Measurements from ENCODE around the gene SLC5A12. TPM values are rescaled to one million over a fixed set of nuclear protein-coding genes. Genes with fewer than 3 reads are reported as not detected.
"Not testable (repeated sequence)": the region's sequence is repeated elsewhere in the genome, so short reads cannot be mapped to it uniquely, and the experiment has no call there.

The SLC5A12 gene
- total RNA-seq, 1 donor, result 0.43 TPM

DNA sequence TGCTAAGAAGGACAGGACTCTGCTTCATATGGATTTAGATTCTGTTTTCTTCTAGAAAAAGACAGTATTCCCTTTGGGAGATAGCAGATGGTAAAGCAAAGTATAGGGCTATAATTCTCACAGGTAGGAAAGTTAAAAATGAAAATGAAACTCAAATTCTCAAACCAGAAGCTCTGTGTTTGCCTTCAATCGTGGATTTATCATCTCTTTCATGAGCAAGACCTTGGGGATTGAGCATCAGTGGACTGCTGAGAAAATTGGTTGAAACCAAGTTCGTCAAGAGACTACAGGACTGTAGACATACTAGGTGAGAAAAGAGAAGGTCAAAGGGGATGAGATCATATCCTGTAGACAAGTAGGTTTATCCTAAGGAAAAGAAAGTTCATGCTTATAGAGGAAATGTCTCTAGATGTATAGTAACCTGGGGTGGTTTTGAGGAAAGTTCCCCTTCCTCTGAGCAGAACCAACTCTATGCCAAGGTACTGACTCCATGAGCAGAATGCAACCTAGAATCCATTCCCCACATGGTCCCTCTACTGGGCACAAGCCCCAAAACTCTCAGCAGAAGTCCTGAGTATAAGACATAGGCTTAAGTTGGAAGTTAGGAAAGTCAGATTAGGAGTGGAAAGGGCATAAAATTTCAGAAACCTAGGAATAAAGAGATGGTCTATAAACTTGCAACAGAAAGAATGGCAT, 46.5 kb downstream of the SLC5A12 start:
- TF ChIP-seq, protein P1, sequence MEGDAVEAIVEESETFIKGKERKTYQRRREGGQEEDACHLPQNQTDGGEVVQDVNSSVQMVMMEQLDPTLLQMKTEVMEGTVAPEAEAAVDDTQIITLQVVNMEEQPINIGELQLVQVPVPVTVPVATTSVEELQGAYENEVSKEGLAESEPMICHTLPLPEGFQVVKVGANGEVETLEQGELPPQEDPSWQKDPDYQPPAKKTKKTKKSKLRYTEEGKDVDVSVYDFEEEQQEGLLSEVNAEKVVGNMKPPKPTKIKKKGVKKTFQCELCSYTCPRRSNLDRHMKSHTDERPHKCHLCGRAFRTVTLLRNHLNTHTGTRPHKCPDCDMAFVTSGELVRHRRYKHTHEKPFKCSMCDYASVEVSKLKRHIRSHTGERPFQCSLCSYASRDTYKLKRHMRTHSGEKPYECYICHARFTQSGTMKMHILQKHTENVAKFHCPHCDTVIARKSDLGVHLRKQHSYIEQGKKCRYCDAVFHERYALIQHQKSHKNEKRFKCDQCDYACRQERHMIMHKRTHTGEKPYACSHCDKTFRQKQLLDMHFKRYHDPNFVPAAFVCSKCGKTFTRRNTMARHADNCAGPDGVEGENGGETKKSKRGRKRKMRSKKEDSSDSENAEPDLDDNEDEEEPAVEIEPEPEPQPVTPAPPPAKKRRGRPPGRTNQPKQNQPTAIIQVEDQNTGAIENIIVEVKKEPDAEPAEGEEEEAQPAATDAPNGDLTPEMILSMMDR (IDR thresholded peaks at IDR 0.05; ENCODE audit: insufficient read depth, low read depth, low read length), result no peak
- no peak overlapping the region for H3K4me3 ChIP-seq (ENCODE audit: low read depth, low read length)
- DNase-seq (ENCODE audit: low read depth), result no peak

DNA sequence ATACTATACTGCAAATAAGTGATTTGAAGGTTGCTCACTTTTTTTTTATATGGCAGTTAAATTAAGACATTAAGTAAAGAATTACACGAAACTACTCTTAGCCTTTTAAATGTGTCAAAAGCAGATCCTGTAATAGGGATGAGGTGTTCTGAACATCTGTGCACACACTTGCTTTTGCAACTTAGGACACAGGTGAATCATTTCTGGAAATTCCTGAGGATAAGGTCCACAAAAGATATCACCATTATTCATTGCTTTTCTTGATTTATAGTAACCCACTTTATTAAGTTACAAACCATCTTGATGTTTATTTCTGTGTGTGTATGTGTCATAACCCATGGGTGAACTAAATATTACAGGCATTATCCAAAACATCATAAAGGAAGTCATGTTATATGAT, 55.9 kb downstream of the SLC5A12 start:
- TF ChIP-seq, protein P1 (IDR thresholded peaks at IDR 0.05; ENCODE audit: insufficient read depth, low read depth, low read length), result no peak
- no peak for DNase-seq (ENCODE audit: low read depth)
- no peak overlapping the region for H3K4me3 ChIP-seq (ENCODE audit: low read depth, low read length)

DNA sequence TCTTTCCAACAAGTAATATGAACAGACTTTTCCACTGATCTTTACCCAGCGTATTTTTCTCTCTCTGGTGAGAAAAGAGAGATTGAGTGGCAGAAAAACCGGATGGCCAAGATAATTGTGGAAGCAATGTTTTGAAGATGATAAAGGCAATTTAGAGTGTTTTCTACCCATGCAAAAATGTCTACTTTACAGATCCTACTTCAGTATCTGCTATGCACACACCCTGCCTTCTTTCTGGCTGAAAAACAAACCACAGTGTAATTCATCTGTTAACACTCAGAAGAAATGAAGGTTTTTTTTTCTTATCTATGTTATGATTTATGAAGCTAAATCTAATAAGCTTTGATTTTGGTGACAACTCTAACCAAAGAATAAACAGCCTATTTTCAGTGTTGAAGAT, 56.8 kb downstream of the SLC5A12 start:
- no peak overlapping the region for H3K4me3 ChIP-seq (ENCODE audit: low read depth, low read length)
- no peak for DNase-seq (ENCODE audit: low read depth)
- TF ChIP-seq, protein P1 (IDR thresholded peaks at IDR 0.05; ENCODE audit: insufficient read depth, low read depth, low read length), result no peak

DNA sequence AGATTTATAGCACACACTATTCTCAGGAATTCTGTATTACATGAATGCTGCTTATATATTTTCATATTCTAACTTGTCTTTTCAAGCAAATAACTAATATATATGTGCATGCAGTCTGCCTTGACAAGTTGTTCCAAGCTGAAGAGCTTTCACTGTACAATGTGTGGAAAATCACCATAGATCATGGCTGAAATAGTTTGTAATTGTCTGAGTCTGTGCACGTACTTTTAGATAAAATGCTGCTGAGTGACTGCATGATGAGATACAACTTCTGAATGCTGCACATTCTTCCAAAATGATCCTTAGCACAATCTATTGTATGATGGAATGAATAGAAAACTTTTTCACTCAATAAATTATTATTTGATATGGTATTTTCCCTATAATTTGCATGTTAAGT, 58.9 kb downstream of the SLC5A12 start:
- no peak overlapping the region for H3K4me3 ChIP-seq (ENCODE audit: low read depth, low read length)
- no peak for DNase-seq (ENCODE audit: low read depth)
- TF ChIP-seq, protein P1 (IDR thresholded peaks at IDR 0.05; ENCODE audit: insufficient read depth, low read depth, low read length), result no peak

DNA sequence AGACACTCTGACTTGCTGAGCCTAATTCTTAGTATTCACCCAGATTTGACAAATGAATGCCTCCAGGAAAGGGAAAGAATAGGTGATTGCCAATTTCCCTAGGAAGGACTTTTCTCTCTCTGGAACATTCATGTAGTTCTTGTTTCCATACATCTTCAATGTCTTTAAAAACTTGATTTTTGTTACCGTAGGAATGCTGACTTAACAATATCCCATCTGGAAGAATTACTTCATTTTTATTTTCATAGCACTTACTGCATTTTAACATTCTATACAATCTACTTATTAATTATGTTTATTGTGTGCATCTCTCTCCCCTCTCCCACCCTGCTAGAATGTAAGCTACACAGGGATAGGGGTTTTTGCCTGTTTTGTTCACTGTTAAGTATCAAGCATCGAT, 66.6 kb downstream of the SLC5A12 start:
- no peak overlapping the region for H3K4me3 ChIP-seq (ENCODE audit: low read depth, low read length)
- TF ChIP-seq, protein P1 (IDR thresholded peaks at IDR 0.05; ENCODE audit: insufficient read depth, low read depth, low read length), result no peak
- no peak for DNase-seq (ENCODE audit: low read depth)

DNA sequence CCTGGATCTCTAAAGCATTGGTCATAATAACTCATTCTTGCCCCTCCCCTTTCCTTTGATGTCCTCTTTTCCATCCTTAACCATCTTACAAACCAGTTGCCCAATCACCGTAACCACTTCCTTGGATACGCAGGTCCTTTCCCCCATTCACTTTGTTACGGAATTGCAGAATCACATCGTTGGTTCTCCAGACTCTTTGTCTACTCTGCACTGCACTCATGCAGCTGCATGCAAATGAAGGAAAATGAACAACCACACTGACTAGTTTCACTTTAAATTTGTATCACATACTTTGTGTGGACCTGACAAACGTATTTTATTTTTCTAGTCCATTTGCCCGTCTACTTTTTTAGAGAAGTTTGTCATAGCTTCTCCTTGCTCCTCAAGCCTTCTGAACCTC, 69.9 kb downstream of the SLC5A12 start:
- no peak for DNase-seq (ENCODE audit: low read depth)
- H3K4me3 ChIP-seq (ENCODE audit: low read depth, low read length), result no peak overlapping the region
- TF ChIP-seq, protein P1 (IDR thresholded peaks at IDR 0.05; ENCODE audit: insufficient read depth, low read depth, low read length), result no peak

DNA sequence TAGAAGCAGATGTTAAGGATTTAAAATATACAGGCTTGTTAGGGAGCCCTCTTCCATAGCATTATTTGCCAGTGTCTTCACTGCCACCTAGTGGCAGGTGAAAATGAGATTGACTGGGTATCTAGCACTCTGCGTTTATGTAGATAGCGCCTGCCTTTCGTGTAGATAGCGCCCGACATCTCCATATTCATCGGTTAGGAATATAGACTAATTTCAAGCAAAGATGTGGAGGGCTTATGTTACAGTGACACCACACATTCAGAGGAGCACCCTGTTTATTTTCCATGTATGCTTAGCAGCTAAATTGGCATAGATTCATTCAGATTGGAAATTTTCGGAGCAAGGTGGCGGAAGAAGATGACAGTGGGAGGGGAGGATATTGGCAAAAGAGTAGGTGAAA, 72.0 kb downstream of the SLC5A12 start:
- no peak overlapping the region for H3K4me3 ChIP-seq (ENCODE audit: low read depth, low read length)
- peak; percentile 73 for DNase-seq (ENCODE audit: low read depth)
- TF ChIP-seq, protein P1 (IDR thresholded peaks at IDR 0.05; ENCODE audit: insufficient read depth, low read depth, low read length), result peak; percentile 77

DNA sequence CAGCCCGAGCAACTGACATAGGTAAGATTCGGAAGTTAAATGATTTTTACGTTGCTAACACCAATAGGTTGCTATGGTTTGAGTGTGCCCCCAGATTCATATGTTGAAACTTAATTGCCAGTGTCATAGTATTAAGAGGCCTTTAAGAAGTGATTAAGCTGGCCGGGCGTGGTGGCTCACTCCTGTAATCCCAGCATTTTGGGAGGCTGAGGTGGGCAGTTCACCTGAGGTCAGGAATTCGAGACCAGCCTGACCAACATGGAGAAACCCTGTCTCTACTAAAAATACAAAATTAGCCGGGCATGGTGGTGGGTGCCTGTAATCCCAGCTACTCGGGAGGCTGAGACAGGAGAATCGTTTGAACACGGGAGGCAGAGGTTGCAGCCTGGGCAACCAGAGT, 78.5 kb downstream of the SLC5A12 start:
- DNase-seq (ENCODE audit: low read depth); H3K4me3 ChIP-seq (ENCODE audit: low read depth, low read length): not testable (repeated sequence)
